Measurements from ENCODE around the gene ENTHD1.
"Not testable (repeated sequence)": the region's sequence is repeated elsewhere in the genome, so short reads cannot be mapped to it uniquely, and the experiment has no call there.

ENTHD1 gene

GRCh38 chr22:39873965-39874364 lies 19.6 kb downstream of the ENTHD1 start:
- no peak for ATAC-seq (ENCODE audit: insufficient read depth, low read depth)
- Histone ChIP-seq H3K27me3 (ENCODE audit: insufficient read depth, low read length, poor library complexity) (no peaks in the 10 kb centered on the region), H3K4me2 (ENCODE audit: insufficient read depth, low read length) (no peak overlapping the region), H3K4me3 (ENCODE audit: low read depth in 1 of 2, low read length in 2 of 2) (no peak overlapping the region), H3K36me3 (ENCODE audit: insufficient read depth, low read length) (no peaks in the 10 kb centered on the region), H3K79me2 (ENCODE audit: insufficient read depth, low read length) (no peaks in the 10 kb centered on the region), H3K4me1 (ENCODE audit: insufficient read depth, low read length) (no peaks in the 10 kb centered on the region), H2AFZ (ENCODE audit: low read depth, low read length) (no peak overlapping the region), H4K20me1 (ENCODE audit: insufficient read depth, low read length) (no peaks in the 10 kb centered on the region), H3K9ac (ENCODE audit: low read depth, low read length) (no peak overlapping the region), H3K9me3 (ENCODE audit: insufficient read depth, low read length, severe bottlenecking) (no peaks in the 10 kb centered on the region), H3K27ac (ENCODE audit: low read length) (no peak overlapping the region)
- TF ChIP-seq EZH2 (IDR thresholded peaks at IDR 0.05; ENCODE audit: borderline replicate concordance, low read depth, low read length, severe bottlenecking): no peak
- no peak for TF ChIP-seq CTCF (IDR thresholded peaks at IDR 0.05; ENCODE audit: borderline replicate concordance, extremely low read depth, low read length, poor library complexity, severe bottlenecking)
- no peak for DNase-seq

GRCh38 chr22:39872548-39872947 lies 21.0 kb downstream of the ENTHD1 start:
- TF ChIP-seq EZH2 (IDR thresholded peaks at IDR 0.05; ENCODE audit: borderline replicate concordance, low read depth, low read length, severe bottlenecking) (no peak), CTCF (IDR thresholded peaks at IDR 0.05; ENCODE audit: borderline replicate concordance, extremely low read depth, low read length, poor library complexity, severe bottlenecking) (no peak)
- Histone ChIP-seq H3K27me3 (ENCODE audit: insufficient read depth, low read length, poor library complexity) (no peaks in the 10 kb centered on the region), H3K9ac (ENCODE audit: low read depth, low read length) (no peak overlapping the region), H3K27ac (ENCODE audit: low read length) (no peak overlapping the region), H4K20me1 (ENCODE audit: insufficient read depth, low read length) (no peaks in the 10 kb centered on the region), H3K9me3 (ENCODE audit: insufficient read depth, low read length, severe bottlenecking) (no peaks in the 10 kb centered on the region), H3K4me1 (ENCODE audit: insufficient read depth, low read length) (peaks cover 5% of the 10 kb centered on the region; the same call in 1 of the 2 replicates), H3K79me2 (ENCODE audit: insufficient read depth, low read length) (no peaks in the 10 kb centered on the region), H3K36me3 (ENCODE audit: insufficient read depth, low read length) (no peaks in the 10 kb centered on the region), H2AFZ (ENCODE audit: low read depth, low read length) (no peak overlapping the region), H3K4me2 (ENCODE audit: insufficient read depth, low read length) (no peak overlapping the region), H3K4me3 (ENCODE audit: low read depth in 1 of 2, low read length in 2 of 2) (no peak overlapping the region)
- DNase-seq (no peak), ATAC-seq (ENCODE audit: insufficient read depth, low read depth) (no peak)

GRCh38 chr22:39871008-39871798 lies 22.4 kb downstream of the ENTHD1 start:
- DNase-seq: no peak
- Histone ChIP-seq H3K27ac (ENCODE audit: low read length) (no peak overlapping the region), H3K9ac (ENCODE audit: low read depth, low read length) (no peak overlapping the region), H4K20me1 (ENCODE audit: insufficient read depth, low read length) (no peaks in the 10 kb centered on the region), H3K4me2 (ENCODE audit: insufficient read depth, low read length) (no peak overlapping the region), H3K4me1 (ENCODE audit: insufficient read depth, low read length) (peaks cover 9% of the 10 kb centered on the region; the same call in 1 of the 2 replicates), H3K27me3 (ENCODE audit: insufficient read depth, low read length, poor library complexity) (no peaks in the 10 kb centered on the region), H3K9me3 (ENCODE audit: insufficient read depth, low read length, severe bottlenecking) (no peaks in the 10 kb centered on the region), H3K4me3 (ENCODE audit: low read depth in 1 of 2, low read length in 2 of 2) (no peak overlapping the region), H2AFZ (ENCODE audit: low read depth, low read length) (no peak overlapping the region), H3K79me2 (ENCODE audit: insufficient read depth, low read length) (no peaks in the 10 kb centered on the region), H3K36me3 (ENCODE audit: insufficient read depth, low read length) (no peaks in the 10 kb centered on the region)
- TF ChIP-seq EZH2 (IDR thresholded peaks at IDR 0.05; ENCODE audit: borderline replicate concordance, low read depth, low read length, severe bottlenecking): no peak
- no peak for TF ChIP-seq CTCF (IDR thresholded peaks at IDR 0.05; ENCODE audit: borderline replicate concordance, extremely low read depth, low read length, poor library complexity, severe bottlenecking)
- ATAC-seq (ENCODE audit: insufficient read depth, low read depth): no peak

GRCh38 chr22:39869797-39870196 lies 23.8 kb downstream of the ENTHD1 start:
- not testable (repeated sequence) for H3K4me1 ChIP-seq (ENCODE audit: insufficient read depth, low read length); H3K79me2 ChIP-seq (ENCODE audit: insufficient read depth, low read length); DNase-seq; H4K20me1 ChIP-seq (ENCODE audit: insufficient read depth, low read length); H3K36me3 ChIP-seq (ENCODE audit: insufficient read depth, low read length); H2AFZ ChIP-seq (ENCODE audit: low read depth, low read length); H3K27ac ChIP-seq (ENCODE audit: low read length); H3K9me3 ChIP-seq (ENCODE audit: insufficient read depth, low read length, severe bottlenecking); ATAC-seq (ENCODE audit: insufficient read depth, low read depth); H3K9ac ChIP-seq (ENCODE audit: low read depth, low read length); H3K4me3 ChIP-seq (ENCODE audit: low read depth in 1 of 2, low read length in 2 of 2); H3K4me2 ChIP-seq (ENCODE audit: insufficient read depth, low read length); H3K27me3 ChIP-seq (ENCODE audit: insufficient read depth, low read length, poor library complexity)
